Mesothelial cell of epicardium (in vitro differentiated cells): ENCODE data around the gene DEPDC5. TPM values are rescaled to one million over a fixed set of nuclear protein-coding genes. Genes with fewer than 3 reads are reported as not detected.
"Not testable (repeated sequence)": the region's sequence is repeated elsewhere in the genome, so short reads cannot be mapped to it uniquely, and the experiment has no call there.

ENCODE experiments used
- DNase-seq, 2 experiments: peaks; one replicate each; pipeline ENCODE4 v3.0.0; 2021; ENCODE audit warnings: low spot score in 2 of 2; ENCODE audit not compliant: unreplicated experiment in 2 of 2
- H3K27ac Mint-ChIP-seq: 2 replicates; pipeline ENCODE4 v1.8.0; 2021; ENCODE audit warnings: mixed read lengths
- H3K27me3 Mint-ChIP-seq: 2 replicates; pipeline ENCODE4 v1.8.0; 2021; ENCODE audit warnings: low read depth, mixed read lengths
- H3K36me3 Mint-ChIP-seq: 2 replicates; pipeline ENCODE4 v1.8.0; 2021; ENCODE audit warnings: mixed read lengths
- H3K4me1 Mint-ChIP-seq: 2 replicates; pipeline ENCODE4 v1.8.0; 2021; ENCODE audit warnings: mixed read lengths
- H3K4me3 Mint-ChIP-seq: 2 replicates; pipeline ENCODE4 v1.8.0; 2021; ENCODE audit warnings: mild to moderate bottlenecking, moderate library complexity, mixed read lengths
- H3K9me3 Mint-ChIP-seq: 2 replicates; pipeline ENCODE4 v1.8.0; 2021; ENCODE audit warnings: mixed read lengths
- CTCF ChIP-seq: fragments of 200-600 bp; sonication (generic); IDR thresholded peaks from one replicate; pipeline ENCODE4 v1.5.0; 2021; ENCODE audit warnings: antibody characterized with exemption; ENCODE audit not compliant: unreplicated experiment
- total RNA-seq: library from RNA; stranded (reverse); gene quantifications from 3 replicates; pipeline ENCODE4 v1.2.1, GENCODE V29; 2021

Gene DEPDC5
- total RNA-seq, 1 donor from 2014 or later = 38.3 TPM

- no peak for TF ChIP-seq CTCF
- DNase-seq = no peak
- H3K36me3 Mint-ChIP-seq = peaks cover 26% of the 10 kb centered on the region
- no peaks in the 10 kb centered on the region for H3K4me1 Mint-ChIP-seq
- no peaks in the 10 kb centered on the region for H3K27me3 Mint-ChIP-seq
- no peaks in the 10 kb centered on the region for H3K9me3 Mint-ChIP-seq
- H3K27ac Mint-ChIP-seq = no peak overlapping the region
- H3K4me3 Mint-ChIP-seq = no peak overlapping the region
These were observed 19.3 kb upstream of the DEPDC5 start for GRCh38 chr22:31734512-31734911.

- no peak overlapping the region for H3K27ac Mint-ChIP-seq
These were observed 17.4 kb upstream of the DEPDC5 start for GRCh38 chr22:31736458-31736857.

GRCh38 chr22:31737932-31738331 is 15.9 kb upstream of the DEPDC5 start:
- TF ChIP-seq CTCF = no peak
- no peaks in the 10 kb centered on the region for H3K27me3 Mint-ChIP-seq
- H3K9me3 Mint-ChIP-seq = peaks cover 3% of the 10 kb centered on the region
- H3K4me1 Mint-ChIP-seq = no peaks in the 10 kb centered on the region
- no peak overlapping the region for H3K4me3 Mint-ChIP-seq
- peaks cover 35% of the 10 kb centered on the region for H3K36me3 Mint-ChIP-seq
- no peak overlapping the region for H3K27ac Mint-ChIP-seq
- no peak for DNase-seq

More at GRCh38 chr22:31736458-31736857, 17.4 kb upstream of the DEPDC5 start:
- no peaks in the 10 kb centered on the region for H3K27me3 Mint-ChIP-seq
- DNase-seq = no peak
- TF ChIP-seq CTCF = no peak
- H3K4me1 Mint-ChIP-seq = no peaks in the 10 kb centered on the region
- no peaks in the 10 kb centered on the region for H3K9me3 Mint-ChIP-seq
- H3K36me3 Mint-ChIP-seq = peaks cover 29% of the 10 kb centered on the region
- no peak overlapping the region for H3K4me3 Mint-ChIP-seq

GRCh38 chr22:31738566-31738965 is 15.3 kb upstream of the DEPDC5 start:
- DNase-seq = no peak
- peaks cover 3% of the 10 kb centered on the region for H3K9me3 Mint-ChIP-seq
- peaks cover 34% of the 10 kb centered on the region for H3K36me3 Mint-ChIP-seq
- no peak for TF ChIP-seq CTCF
- no peak overlapping the region for H3K27ac Mint-ChIP-seq
- H3K4me3 Mint-ChIP-seq = no peak overlapping the region
- no peaks in the 10 kb centered on the region for H3K27me3 Mint-ChIP-seq
- no peaks in the 10 kb centered on the region for H3K4me1 Mint-ChIP-seq

GRCh38 chr22:31739795-31740201 is 14.0 kb upstream of the DEPDC5 start:
- no peaks in the 10 kb centered on the region for H3K4me1 Mint-ChIP-seq

GRCh38 chr22:31740314-31740713 is 13.5 kb upstream of the DEPDC5 start:
- not testable (repeated sequence) for H3K9me3 Mint-ChIP-seq, H3K4me3 Mint-ChIP-seq, H3K27ac Mint-ChIP-seq, DNase-seq, H3K27me3 Mint-ChIP-seq, H3K4me1 Mint-ChIP-seq
- H3K36me3 Mint-ChIP-seq = peaks cover 27% of the 10 kb centered on the region

More at GRCh38 chr22:31739795-31740201, 14.0 kb upstream of the DEPDC5 start:
- Mint-ChIP-seq H3K36me3 (peaks cover 28% of the 10 kb centered on the region), H3K9me3 (peaks cover 3% of the 10 kb centered on the region), H3K27me3 (no peaks in the 10 kb centered on the region), H3K27ac (no peak overlapping the region), H3K4me3 (no peak overlapping the region)
- DNase-seq = no peak
- TF ChIP-seq CTCF = no peak
